Measurements from ENCODE around the gene OVOL1. TPM values are rescaled to one million over a fixed set of nuclear protein-coding genes. Genes with fewer than 3 reads are reported as not detected.

Gene OVOL1
- total RNA-seq, 2 experiments from 2014 or later = 0.20 to 0.52 TPM

DNA sequence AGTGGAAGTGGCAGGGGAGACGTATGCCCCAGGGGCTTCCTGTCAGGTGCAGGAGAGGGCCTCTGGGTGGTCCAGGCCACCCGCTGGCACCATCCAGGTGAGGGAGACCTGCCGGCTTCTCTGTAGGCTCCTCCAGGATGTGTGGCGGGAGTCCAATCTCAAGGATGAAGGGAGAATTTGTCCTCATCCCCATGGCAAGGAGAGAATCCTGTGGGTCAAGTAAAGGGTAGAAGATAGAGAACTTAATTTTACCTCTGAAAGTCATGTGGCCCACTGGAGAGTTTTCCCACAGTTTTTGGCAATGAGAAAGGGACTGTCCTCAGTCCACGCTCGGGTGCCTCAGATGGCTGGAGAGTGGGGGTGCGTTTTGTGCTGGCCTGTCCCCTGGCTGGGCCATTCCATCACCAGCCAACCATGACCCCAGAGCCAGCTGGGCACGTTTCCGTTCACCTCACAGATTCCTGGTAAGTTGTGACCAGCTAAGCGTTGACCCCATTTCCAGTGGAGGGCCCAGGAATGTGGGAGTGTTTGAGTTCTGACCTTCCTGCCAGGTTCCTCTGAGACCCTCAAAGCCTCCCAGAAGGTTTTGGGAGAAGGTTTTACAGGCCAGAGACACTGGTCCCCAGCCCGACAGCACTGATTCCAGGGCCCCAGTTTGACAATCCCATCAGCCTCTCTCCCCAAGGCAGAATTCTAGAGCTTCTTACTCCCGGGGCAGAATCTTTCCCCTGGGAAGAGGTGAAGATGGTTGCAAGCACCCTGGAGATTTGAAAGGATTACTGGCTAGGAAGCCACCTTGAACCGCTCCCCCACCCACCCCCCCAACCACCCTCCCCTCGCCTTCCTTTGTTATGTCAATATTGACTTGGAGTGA lies 2.6 kb downstream of the OVOL1 start:
- Mint-ChIP-seq H3K4me3 (no peak overlapping the region), H3K27ac (no peak overlapping the region), H3K4me1 (ENCODE audit: low read depth) (peaks cover 21% of the 10 kb centered on the region), H3K36me3 (ENCODE audit: low read depth) (no peaks in the 10 kb centered on the region), H3K27me3 (peaks cover 61% of the 10 kb centered on the region), H3K9me3 (no peaks in the 10 kb centered on the region)
- peaks cover 0 to 14% of the 10 kb centered on the region in 2 experiments for H3K9me3 ChIP-seq (ENCODE audit: control insufficient read depth in 1 of 2, insufficient read depth in 1 of 2, low read length in 2 of 2)
- no peak for ATAC-seq (ENCODE audit: poor library complexity)
- H3K27ac ChIP-seq (ENCODE audit: low read depth in 1 of 2, low read length in 2 of 2) = no peak overlapping the region
- ChIA-PET CTCF (interaction anchor here (1.4 to 1.8 kb wide), 3 partner anchors 9 to 433 kb away, joined by 3 to 10 read pairs (median 9); no protein-coding TSS in a partner anchor), POLR2A (interaction anchor here (1.7 kb wide), 1 partner anchor 9 kb away, joined by 9 read pairs; the partner anchor contains the start of gene AP5B1)
- H3K4me3 ChIP-seq (ENCODE audit: low read length) = no peak overlapping the region
- peaks cover 42 to 47% of the 10 kb centered on the region in 2 experiments for H3K27me3 ChIP-seq (ENCODE audit: control insufficient read depth in 1 of 2, insufficient read depth in 2 of 2, low read length in 2 of 2)
- TF ChIP-seq, protein P1, sequence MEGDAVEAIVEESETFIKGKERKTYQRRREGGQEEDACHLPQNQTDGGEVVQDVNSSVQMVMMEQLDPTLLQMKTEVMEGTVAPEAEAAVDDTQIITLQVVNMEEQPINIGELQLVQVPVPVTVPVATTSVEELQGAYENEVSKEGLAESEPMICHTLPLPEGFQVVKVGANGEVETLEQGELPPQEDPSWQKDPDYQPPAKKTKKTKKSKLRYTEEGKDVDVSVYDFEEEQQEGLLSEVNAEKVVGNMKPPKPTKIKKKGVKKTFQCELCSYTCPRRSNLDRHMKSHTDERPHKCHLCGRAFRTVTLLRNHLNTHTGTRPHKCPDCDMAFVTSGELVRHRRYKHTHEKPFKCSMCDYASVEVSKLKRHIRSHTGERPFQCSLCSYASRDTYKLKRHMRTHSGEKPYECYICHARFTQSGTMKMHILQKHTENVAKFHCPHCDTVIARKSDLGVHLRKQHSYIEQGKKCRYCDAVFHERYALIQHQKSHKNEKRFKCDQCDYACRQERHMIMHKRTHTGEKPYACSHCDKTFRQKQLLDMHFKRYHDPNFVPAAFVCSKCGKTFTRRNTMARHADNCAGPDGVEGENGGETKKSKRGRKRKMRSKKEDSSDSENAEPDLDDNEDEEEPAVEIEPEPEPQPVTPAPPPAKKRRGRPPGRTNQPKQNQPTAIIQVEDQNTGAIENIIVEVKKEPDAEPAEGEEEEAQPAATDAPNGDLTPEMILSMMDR (IDR thresholded peaks at IDR 0.05) = no peak
- H3K36me3 ChIP-seq (ENCODE audit: insufficient read depth, low read length) = no peaks in the 10 kb centered on the region
- intact Hi-C loops (cut with DNase I, micrococcal nuclease) = no loop called here
- peaks cover 52% of the 10 kb centered on the region for H3K4me1 ChIP-seq (ENCODE audit: insufficient read depth, low read length)
- no peak for DNase-seq

DNA sequence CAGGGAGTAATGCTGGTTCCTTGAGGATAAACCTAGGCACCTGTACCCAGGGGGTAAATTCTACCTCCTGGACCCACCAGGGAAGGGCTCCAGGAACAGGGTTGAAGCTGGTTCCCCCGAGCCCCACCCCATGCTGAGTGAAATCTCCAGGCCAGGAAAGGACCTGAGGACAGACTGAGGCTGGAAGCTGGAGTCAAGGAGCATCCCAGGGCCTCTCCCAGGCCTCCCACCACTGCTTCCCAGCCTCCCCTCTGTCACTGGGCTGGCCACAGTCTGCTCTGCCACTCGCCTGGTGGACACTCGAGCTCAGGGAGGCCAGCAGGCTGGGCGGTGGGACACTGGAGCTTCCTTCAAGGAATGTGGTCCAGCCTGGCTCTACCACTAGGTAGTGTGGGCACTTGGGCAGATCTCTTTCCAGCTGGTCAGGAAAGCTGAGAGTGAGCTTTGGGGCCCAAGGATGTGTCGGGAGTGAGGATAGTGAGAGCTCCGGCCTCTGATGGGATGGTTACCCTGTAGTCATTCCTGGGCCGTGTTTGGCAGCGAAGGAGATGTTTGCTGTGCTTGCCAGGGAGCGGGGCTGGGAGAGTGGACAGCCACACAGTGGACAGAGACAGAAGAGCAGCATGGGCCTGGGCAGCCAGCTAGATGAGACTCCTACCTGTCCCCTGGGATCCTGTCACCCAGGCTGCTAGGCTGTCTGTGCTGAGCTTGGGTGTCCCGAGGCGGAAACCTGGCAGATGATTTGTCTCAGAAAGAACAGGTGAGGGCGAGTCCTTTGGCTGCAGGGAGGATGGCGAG lies 3.4 kb downstream of the OVOL1 start:
- peaks cover 54% of the 10 kb centered on the region for H3K27me3 Mint-ChIP-seq
- ATAC-seq (ENCODE audit: poor library complexity) = no peak
- H3K36me3 ChIP-seq (ENCODE audit: insufficient read depth, low read length) = no peaks in the 10 kb centered on the region
- H3K4me1 Mint-ChIP-seq (ENCODE audit: low read depth) = peaks cover 14% of the 10 kb centered on the region
- H3K9me3 Mint-ChIP-seq = no peaks in the 10 kb centered on the region
- no peaks in the 10 kb centered on the region for H3K36me3 Mint-ChIP-seq (ENCODE audit: low read depth)
- H3K4me1 ChIP-seq (ENCODE audit: insufficient read depth, low read length) = peaks cover 44% of the 10 kb centered on the region
- no peak overlapping the region for H3K4me3 Mint-ChIP-seq
- no peak overlapping the region for H3K27ac Mint-ChIP-seq
- ChIA-PET POLR2A (no interaction called here), CTCF (interaction anchor here (0.9 to 1.6 kb wide), 3 partner anchors 10 to 432 kb away, joined by 3 to 9 read pairs (median 3); no protein-coding TSS in a partner anchor)
- no peak overlapping the region for H3K4me3 ChIP-seq (ENCODE audit: low read length)
- peaks cover 42 to 47% of the 10 kb centered on the region in 2 experiments for H3K27me3 ChIP-seq (ENCODE audit: control insufficient read depth in 1 of 2, insufficient read depth in 2 of 2, low read length in 2 of 2)
- DNase-seq = no peak
- H3K9me3 ChIP-seq (ENCODE audit: control insufficient read depth in 1 of 2, insufficient read depth in 1 of 2, low read length in 2 of 2) = peaks cover 0 to 14% of the 10 kb centered on the region in 2 experiments
- intact Hi-C loops (cut with DNase I, micrococcal nuclease) = no loop called here
- no peak overlapping the region for H3K27ac ChIP-seq (ENCODE audit: low read depth in 1 of 2, low read length in 2 of 2)
- TF ChIP-seq, protein P1 (IDR thresholded peaks at IDR 0.05) = no peak

DNA sequence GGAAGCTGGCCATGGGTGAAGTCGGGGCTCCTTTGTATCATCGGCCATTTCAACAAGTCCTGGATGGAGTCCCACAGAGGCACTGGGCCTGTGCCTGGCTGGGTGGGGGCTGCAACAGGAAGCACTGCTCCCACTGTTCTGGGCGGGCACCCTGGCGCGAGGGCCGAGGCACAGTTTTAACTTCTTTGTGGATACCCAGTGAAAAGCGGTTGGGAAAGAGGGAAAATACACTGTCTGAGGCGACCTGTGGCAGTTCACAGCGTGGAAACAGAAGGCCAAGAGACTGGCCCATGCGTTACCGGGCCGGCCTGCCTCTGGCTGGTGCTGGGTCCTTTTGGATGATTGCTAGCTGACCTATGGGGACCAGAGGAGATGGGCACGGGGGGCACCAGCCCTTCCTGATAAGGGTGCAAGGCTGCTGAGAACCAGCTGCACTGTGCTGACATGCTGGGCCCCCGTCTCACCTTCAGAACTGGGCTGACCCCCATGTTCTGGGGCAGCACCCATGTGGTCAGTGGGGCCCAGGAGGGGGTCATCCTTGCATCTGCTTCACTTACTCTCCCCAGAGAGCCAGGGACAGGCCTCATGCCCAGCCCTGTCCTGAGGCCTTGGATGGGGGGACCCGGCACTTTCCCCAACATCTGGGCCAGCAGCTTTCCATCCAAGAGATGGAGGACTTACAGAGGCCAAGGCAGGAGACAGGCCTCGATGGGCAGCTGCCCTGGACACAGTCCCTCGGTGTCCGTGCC lies 4.2 kb downstream of the OVOL1 start:
- CTCF ChIA-PET = interaction anchor here (0.6 to 1.6 kb wide), 4 partner anchors 11 to 431 kb away, joined by 3 to 9 read pairs (median 4); no protein-coding TSS in a partner anchor
- no peaks in the 10 kb centered on the region for H3K36me3 Mint-ChIP-seq (ENCODE audit: low read depth)
- ATAC-seq (ENCODE audit: poor library complexity) (no peak), DNase-seq (no peak)
- POLR2A ChIA-PET = interaction anchor here (0.9 kb wide), 1 partner anchor 10 kb away, joined by 3 read pairs; the partner anchor contains the start of gene AP5B1
- Histone ChIP-seq H3K9me3 (ENCODE audit: control insufficient read depth in 1 of 2, insufficient read depth in 1 of 2, low read length in 2 of 2) (peaks cover 0 to 14% of the 10 kb centered on the region in 2 experiments), H3K36me3 (ENCODE audit: insufficient read depth, low read length) (no peaks in the 10 kb centered on the region), H3K27ac (ENCODE audit: low read depth in 1 of 2, low read length in 2 of 2) (no peak overlapping the region), H3K4me3 (ENCODE audit: low read length) (no peak overlapping the region), H3K27me3 (ENCODE audit: control insufficient read depth in 1 of 2, insufficient read depth in 2 of 2, low read length in 2 of 2) (peaks cover 38 to 39% of the 10 kb centered on the region in 2 experiments), H3K4me1 (ENCODE audit: insufficient read depth, low read length) (peaks cover 36% of the 10 kb centered on the region)
- TF ChIP-seq, protein P1 (IDR thresholded peaks at IDR 0.05) = no peak
- H3K27me3 Mint-ChIP-seq = peaks cover 53% of the 10 kb centered on the region
- intact Hi-C loops (cut with DNase I, micrococcal nuclease) = no loop called here
- no peaks in the 10 kb centered on the region for H3K9me3 Mint-ChIP-seq
- H3K27ac Mint-ChIP-seq = no peak overlapping the region
- no peak overlapping the region for H3K4me3 Mint-ChIP-seq
- peaks cover 8% of the 10 kb centered on the region for H3K4me1 Mint-ChIP-seq (ENCODE audit: low read depth)

Data from CD4-positive, alpha-beta T cell (primary cell).